CD4-positive, alpha-beta memory T cell (primary cell): ENCODE data around the gene ANKRD11. TPM values are rescaled to one million over a fixed set of nuclear protein-coding genes. Genes with fewer than 3 reads are reported as not detected.
"Not testable (repeated sequence)": the region's sequence is repeated elsewhere in the genome, so short reads cannot be mapped to it uniquely, and the experiment has no call there.

Experiments
- CTCF ChIA-PET: fragments of 350-600 bp; sonication (Branson Sonifier 250); formaldehyde crosslinking; loops from one replicate; lab custom pipeline; 2021; ENCODE audit warnings: inconsistent platforms; ENCODE audit not compliant: partially characterized antibody; lab: Charles Lee
- POLR2A ChIA-PET: fragments of 350-600 bp; sonication (Branson Sonifier 250); formaldehyde crosslinking; loops from one replicate; lab custom pipeline; 2021; ENCODE audit not compliant: partially characterized antibody; lab: Charles Lee
- DNase-seq, 5 donors: peaks; one replicate each; pipeline versions ENCODE4 v3.0.0 to v3.0.0-alpha.2; 2020 to 2022; ENCODE audit warnings: mixed read lengths in 1 of 5
- H3K27ac ChIP-seq: one replicate; pipeline ENCODE4 v1.7.0; 2013; ENCODE audit warnings: low read depth, low read length
- H3K27me3 ChIP-seq: 2 replicates; pipeline ENCODE4 v1.7.0; 2013; ENCODE audit warnings: mild to moderate bottlenecking, low read length, moderate library complexity; ENCODE audit not compliant: insufficient read depth
- H3K36me3 ChIP-seq: 2 replicates; pipeline ENCODE4 v1.7.0; 2013; ENCODE audit warnings: mild to moderate bottlenecking, low read length, moderate library complexity; ENCODE audit not compliant: insufficient read depth
- H3K4me1 ChIP-seq: 2 replicates; pipeline ENCODE4 v1.7.0; 2013; ENCODE audit warnings: mild to moderate bottlenecking, low read length, moderate library complexity; ENCODE audit not compliant: insufficient read depth
- H3K4me3 ChIP-seq, 2 donors: one replicate each; pipeline ENCODE4 v1.7.0; 2013; ENCODE audit warnings: low read length in 2 of 2, mild to moderate bottlenecking in 1 of 2
- H3K9me3 ChIP-seq, 2 donors: one replicate each; pipeline ENCODE4 v1.7.0; 2013; ENCODE audit warnings: low read length in 2 of 2, control low read depth in 1 of 2; ENCODE audit not compliant: control insufficient read depth in 1 of 2
- H3K27ac Mint-ChIP-seq, 7 donors: one replicate each; pipeline ENCODE4 v1.8.0; 2020 to 2021; ENCODE audit warnings: mixed read lengths in 7 of 7, mild to moderate bottlenecking in 6 of 7, inconsistent platforms in 3 of 7, moderate library complexity in 3 of 7
- H3K27me3 Mint-ChIP-seq, 2 donors: one replicate each; pipeline ENCODE4 v1.8.0; 2020 to 2021; ENCODE audit warnings: mixed read lengths in 2 of 2
- H3K36me3 Mint-ChIP-seq, 2 donors: one replicate each; pipeline ENCODE4 v1.8.0; 2020 to 2021; ENCODE audit warnings: mixed read lengths in 2 of 2, inconsistent platforms in 1 of 2, mild to moderate bottlenecking in 1 of 2
- H3K4me1 Mint-ChIP-seq, 4 donors: one replicate each; pipeline ENCODE4 v1.8.0; 2020 to 2021; ENCODE audit warnings: mixed read lengths in 4 of 4, mild to moderate bottlenecking in 1 of 4
- H3K4me3 Mint-ChIP-seq, 8 donors: one replicate each; pipeline ENCODE4 v1.8.0; 2020 to 2021; ENCODE audit warnings: mixed read lengths in 8 of 8, mild to moderate bottlenecking in 7 of 8, moderate library complexity in 6 of 8, inconsistent platforms in 3 of 8
- H3K9me3 Mint-ChIP-seq, 8 donors: one replicate each; pipeline ENCODE4 v1.8.0; 2020 to 2021; ENCODE audit warnings: mixed read lengths in 8 of 8, mild to moderate bottlenecking in 5 of 8, inconsistent platforms in 3 of 8, moderate library complexity in 1 of 8
- intact Hi-C: fragments of 100-400 bp; cut with micrococcal nuclease; formaldehyde crosslinking; loops from one replicate; pipeline ENCODE4 v1.15.1; 2023
- polyA plus RNA-seq, 2 donors: library from polyadenylated mRNA; unstranded; fragments of 300-500 nt; fragmentation: Illumina TruSeq; gene quantifications; one replicate each; pipeline ENCODE4 v1.2.3, GENCODE V29; 2021
- total RNA-seq, 2 experiments: library from RNA; stranded (reverse); gene quantifications; one replicate each; pipeline ENCODE4 v1.2.3, GENCODE V29; 2021

ANKRD11 gene
- total and polyA plus RNA-seq, 4 experiments from 2014 or later: 3.9 to 246 (median 140) TPM

DNA sequence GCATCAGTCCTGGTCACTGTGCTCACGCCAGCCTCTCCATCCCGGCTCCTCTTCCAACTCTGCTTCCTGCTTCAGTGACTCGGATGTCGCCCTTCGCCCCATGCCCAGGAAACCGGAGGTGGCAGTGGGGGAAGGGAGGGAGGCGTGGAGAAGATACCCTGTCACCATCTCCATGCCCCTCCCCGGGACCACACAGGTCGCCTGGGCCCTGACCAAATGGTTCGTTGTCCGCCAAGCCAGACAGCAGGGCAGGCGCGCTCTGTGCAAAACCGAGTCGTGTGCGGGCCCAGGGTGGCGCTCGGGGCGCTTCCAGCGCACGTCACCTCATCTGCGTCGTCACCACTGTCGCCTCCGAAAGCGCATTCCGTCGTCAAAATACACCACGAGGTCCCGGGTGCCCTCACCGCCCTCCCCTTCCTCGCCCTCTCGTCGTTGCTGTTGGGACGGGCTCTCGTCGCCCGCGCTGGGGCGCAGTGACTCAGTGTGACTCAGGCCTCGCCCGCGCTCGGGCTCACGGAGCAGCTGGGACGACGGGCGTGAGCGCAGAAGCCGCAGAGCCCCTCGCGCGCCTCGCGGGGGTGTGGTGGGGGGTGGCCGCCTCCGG is 233.6 kb downstream of the ANKRD11 start:
- H3K4me1 ChIP-seq: peaks cover 17% of the 10 kb centered on the region

DNA sequence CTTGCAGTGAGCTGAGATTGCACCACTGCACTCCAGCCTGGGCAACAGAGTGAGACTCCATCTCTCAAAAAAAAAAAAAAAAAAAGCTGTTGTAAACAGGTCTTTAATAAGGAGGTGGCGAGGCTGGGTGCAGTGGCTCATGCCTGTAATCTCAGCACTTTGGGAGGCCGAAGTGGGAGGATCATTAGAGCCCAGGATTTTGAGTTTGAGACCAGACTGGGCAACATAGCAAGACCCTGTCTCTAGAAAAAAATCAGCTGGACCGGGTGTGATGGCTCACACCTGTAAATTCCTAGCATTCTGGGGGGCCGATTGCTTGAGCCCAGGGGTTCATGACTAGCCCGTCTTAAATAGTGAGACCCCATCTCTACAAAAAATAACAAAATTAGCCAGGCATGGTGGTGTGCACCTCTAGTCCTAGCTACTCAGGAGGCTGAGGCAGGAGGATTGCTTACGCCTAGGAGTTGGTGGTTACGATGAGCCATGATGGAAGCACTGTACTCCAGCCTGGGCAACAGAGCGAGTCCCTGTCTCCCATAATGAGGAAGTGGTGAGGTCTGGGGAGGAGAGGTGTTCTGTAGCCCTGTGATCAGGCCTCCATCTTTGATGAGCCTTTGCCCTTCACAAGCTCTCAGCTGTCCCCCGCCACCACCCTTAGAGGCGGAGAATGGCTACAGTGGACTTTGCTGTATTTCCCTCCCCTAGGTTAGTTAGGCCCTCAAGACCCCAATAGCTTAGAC is 236.6 kb downstream of the ANKRD11 start:
- Mint-ChIP-seq H3K4me3 (no peak overlapping the region), H3K9me3 (peaks cover 0 to 14% (median 6%) of the 10 kb centered on the region in 8 donors), H3K27ac (no peak overlapping the region), H3K4me1 (peaks cover 12 to 35% (median 16%) of the 10 kb centered on the region in 4 donors), H3K36me3 (no peaks in the 10 kb centered on the region), H3K27me3 (peaks cover 11% of the 10 kb centered on the region in 2 donors)
- no peaks in the 10 kb centered on the region for H3K36me3 ChIP-seq
- ChIA-PET POLR2A (no interaction called here), CTCF (interaction anchor here (0.7 kb wide), 1 partner anchor 534 kb away, joined by 4 read pairs; no protein-coding TSS in a partner anchor)
- no peak overlapping the region for H3K4me3 ChIP-seq
- H3K27ac ChIP-seq: no peak overlapping the region
- H3K27me3 ChIP-seq: peaks cover 7% of the 10 kb centered on the region
- intact Hi-C loops: no loop called here
- no peaks in the 10 kb centered on the region for H3K9me3 ChIP-seq
- DNase-seq: no peak
- H3K4me1 ChIP-seq: peaks cover 17% of the 10 kb centered on the region

More for the DNA sequence above, 233.6 kb downstream of the ANKRD11 start:
- Mint-ChIP-seq H3K9me3 (peaks cover 0 to 6% (median 0%) of the 10 kb centered on the region in 8 donors), H3K36me3 (no peaks in the 10 kb centered on the region), H3K4me1 (peaks cover 11 to 25% (median 19%) of the 10 kb centered on the region in 4 donors), H3K27ac (peak overlapping the region in 5 of 7 donors; percentile 18 to 88 (median 79)), H3K27me3 (peaks cover 11% of the 10 kb centered on the region in 2 donors), H3K4me3 (peak overlapping the region; percentile 56 to 87 (median 70))
- ChIA-PET POLR2A (interaction anchor here (0.9 kb wide), 1 partner anchor 9 kb away, joined by 3 read pairs; no protein-coding TSS in a partner anchor), CTCF (no interaction called here)
- H3K9me3 ChIP-seq: no peaks in the 10 kb centered on the region
- H3K36me3 ChIP-seq: no peaks in the 10 kb centered on the region
- peaks cover 7% of the 10 kb centered on the region for H3K27me3 ChIP-seq
- intact Hi-C loops: no loop called here
- peak overlapping the region in 1 of 2 donors; percentile 32 for H3K4me3 ChIP-seq
- DNase-seq: peak; percentile 65 to 94 (median 68)
- H3K27ac ChIP-seq: no peak overlapping the region

DNA sequence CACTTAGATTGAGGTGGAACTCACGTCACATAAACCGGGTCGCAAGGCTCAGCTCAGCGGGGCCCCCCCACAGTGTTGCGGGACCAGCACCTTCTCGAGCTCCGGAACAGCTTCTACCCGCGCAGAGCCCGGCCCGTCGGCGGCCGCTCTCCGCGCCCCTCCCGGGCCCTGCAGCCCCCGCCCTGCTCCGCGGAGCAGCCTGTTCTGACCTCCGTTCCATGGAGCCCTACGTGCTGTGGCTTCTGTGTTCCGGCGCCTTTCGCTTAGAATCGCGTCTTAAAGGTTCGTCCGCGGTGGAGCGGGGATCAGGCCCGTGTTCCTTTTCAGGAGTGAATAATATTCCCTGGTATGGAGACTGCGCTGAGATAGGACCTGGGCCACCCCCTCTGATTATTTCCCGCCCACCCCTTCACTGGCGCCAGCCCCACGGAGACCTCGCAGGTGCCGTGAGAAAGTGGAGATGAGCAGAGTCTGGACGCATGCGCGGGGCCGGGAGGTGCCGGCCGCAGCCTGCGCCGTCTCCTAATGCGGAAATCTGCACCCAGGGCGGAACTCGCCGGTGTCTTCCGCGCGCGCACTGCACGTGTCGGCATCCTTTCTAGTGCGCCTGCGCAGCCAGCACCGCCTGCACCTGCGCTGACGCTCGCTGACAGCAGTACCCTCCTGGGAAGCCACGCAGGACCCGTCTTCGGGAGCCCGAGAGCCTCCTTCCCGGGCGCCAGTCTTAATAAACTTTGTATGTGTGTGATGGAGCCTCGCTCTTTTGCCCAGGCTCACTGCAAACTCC is 242.0 kb downstream of the ANKRD11 start:
- no peaks in the 10 kb centered on the region for H3K36me3 Mint-ChIP-seq
- CTCF ChIA-PET: interaction anchor here (0.7 to 2.0 kb wide), 2 partner anchors 41 to 272 kb away, joined by 3 to 9 read pairs; no protein-coding TSS in a partner anchor
- H3K4me3 Mint-ChIP-seq: peak overlapping the region; percentile 73 to 84 (median 82)
- intact Hi-C loops: no loop called here
- peaks cover 3 to 28% (median 9%) of the 10 kb centered on the region in 4 donors for H3K4me1 Mint-ChIP-seq
- DNase-seq: peak in 1 of 5 donors; percentile 38
- no peaks in the 10 kb centered on the region for H3K27me3 Mint-ChIP-seq
- Histone ChIP-seq H3K36me3 (no peaks in the 10 kb centered on the region), H3K4me3 (peak overlapping the region in 1 of 2 donors; percentile 22), H3K9me3 (no peaks in the 10 kb centered on the region), H3K27ac (no peak overlapping the region), H3K4me1 (peaks cover 10% of the 10 kb centered on the region), H3K27me3 (no peaks in the 10 kb centered on the region)
- peaks cover 0 to 14% (median 6%) of the 10 kb centered on the region in 8 donors for H3K9me3 Mint-ChIP-seq
- H3K27ac Mint-ChIP-seq: peak overlapping the region in 4 of 7 donors; percentile 69 to 77 (median 72)
- POLR2A ChIA-PET: interaction anchor here (1.2 to 1.8 kb wide), 6 partner anchors 31 to 438 kb away, joined by 3 to 7 read pairs (median 6); partner anchors contain the start of genes CDK10, SPG7 and ZNF778

DNA sequence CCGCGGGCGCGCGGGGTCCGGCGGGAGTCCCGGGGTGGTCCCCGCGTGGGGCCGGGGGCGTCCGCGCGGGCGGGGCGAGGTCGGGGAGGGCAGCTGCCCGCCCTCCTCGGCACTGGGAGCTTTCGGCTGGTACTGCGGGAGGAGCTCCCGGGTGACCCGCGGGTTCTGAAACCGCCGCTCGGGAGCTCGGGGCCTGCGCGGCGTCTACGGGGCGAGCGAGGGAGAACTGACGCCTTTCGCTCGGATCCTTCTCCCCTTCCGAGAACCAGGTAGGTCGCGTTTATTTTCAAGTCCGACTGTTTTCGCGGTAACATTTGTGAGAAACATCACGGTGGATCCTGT is 242.7 kb downstream of the ANKRD11 start:
- intact Hi-C loops, H3K27me3 Mint-ChIP-seq, H3K9me3 ChIP-seq, H3K27me3 ChIP-seq, H3K36me3 ChIP-seq, H3K36me3 Mint-ChIP-seq, H3K4me1 ChIP-seq, DNase-seq: not testable (repeated sequence)
- Mint-ChIP-seq H3K4me1 (peaks cover 5 to 33% (median 12%) of the 10 kb centered on the region in 4 donors), H3K9me3 (peaks cover 0 to 14% (median 6%) of the 10 kb centered on the region in 8 donors), H3K4me3 (peak overlapping the region; percentile 76 to 84 (median 82)), H3K27ac (peak overlapping the region in 6 of 7 donors; percentile 30 to 77 (median 70))
- CTCF ChIA-PET: interaction anchor here (2.0 kb wide), 2 partner anchors 42 to 67 kb away, joined by 7 to 9 read pairs; no protein-coding TSS in a partner anchor
- Histone ChIP-seq H3K4me3 (peak overlapping the region in 1 of 2 donors; percentile 22), H3K27ac (peak overlapping the region; percentile 21)
- POLR2A ChIA-PET: interaction anchor here (0.5 to 1.8 kb wide), 14 partner anchors 10 to 625 kb away, joined by 3 to 7 read pairs (median 4); partner anchors contain the start of genes CDK10, SPG7, TCF25 and ZNF778

DNA sequence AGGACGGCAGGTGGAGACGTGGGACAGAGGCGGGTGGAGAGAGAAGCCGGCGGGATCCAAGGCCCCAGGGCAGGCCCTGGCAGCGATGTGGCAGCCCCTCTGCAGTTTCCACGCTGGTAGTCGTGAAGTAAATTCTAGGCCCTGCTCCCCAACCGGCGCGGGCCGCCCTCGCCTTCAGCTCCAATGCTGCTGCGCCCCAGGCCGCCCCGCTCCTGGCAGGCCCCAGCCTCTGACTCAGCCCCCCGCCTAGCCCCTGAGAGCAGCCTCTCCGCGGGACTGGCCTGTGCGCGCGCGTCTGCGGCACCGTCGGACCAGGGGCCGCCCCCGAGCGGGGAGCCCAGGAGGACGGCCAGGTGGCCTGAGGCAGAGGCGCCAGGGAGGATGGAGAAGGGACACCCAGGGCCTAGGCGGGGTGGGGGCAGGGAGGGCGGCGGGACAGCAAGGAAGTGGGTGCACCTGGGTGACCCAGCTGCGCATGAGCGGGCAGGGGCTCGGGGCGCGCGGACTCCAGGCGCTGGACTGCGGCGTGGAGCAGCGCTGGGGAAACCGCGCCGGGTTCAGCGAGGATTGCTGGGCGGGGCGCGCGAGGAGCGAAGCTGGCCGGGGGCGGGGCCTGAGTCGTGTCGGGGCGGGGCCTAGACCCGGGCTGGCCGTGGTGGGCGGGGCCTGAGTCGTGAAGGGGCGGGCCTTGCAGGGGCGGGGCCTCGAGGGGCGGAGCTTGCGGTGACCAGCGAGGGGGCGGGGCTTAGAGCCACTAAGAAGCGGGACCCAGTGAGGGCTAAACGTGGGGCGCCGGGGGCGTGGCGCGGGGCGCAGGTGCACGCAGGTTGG is 243.2 kb downstream of the ANKRD11 start:
- Mint-ChIP-seq H3K9me3 (peaks cover 0 to 14% (median 6%) of the 10 kb centered on the region in 8 donors), H3K27ac (peak overlapping the region in 5 of 7 donors; percentile 68 to 88 (median 70)), H3K27me3 (no peaks in the 10 kb centered on the region), H3K4me3 (peak overlapping the region; percentile 26 to 81 (median 72)), H3K36me3 (no peaks in the 10 kb centered on the region), H3K4me1 (peaks cover 5 to 33% (median 12%) of the 10 kb centered on the region in 4 donors)
- CTCF ChIA-PET: interaction anchor here (2.0 kb wide), 2 partner anchors 42 to 68 kb away, joined by 7 to 9 read pairs; no protein-coding TSS in a partner anchor
- intact Hi-C loops: no loop called here
- Histone ChIP-seq H3K36me3 (no peaks in the 10 kb centered on the region), H3K27me3 (no peaks in the 10 kb centered on the region), H3K27ac (no peak overlapping the region), H3K4me1 (peaks cover 10% of the 10 kb centered on the region), H3K9me3 (no peaks in the 10 kb centered on the region), H3K4me3 (peak overlapping the region in 1 of 2 donors; percentile 43)
- peak; percentile 87 to 94 (median 90) for DNase-seq
- POLR2A ChIA-PET: interaction anchor here (0.5 to 1.8 kb wide), 16 partner anchors 10 to 626 kb away, joined by 3 to 7 read pairs (median 4); partner anchors contain the start of genes CDK10, SPG7, TCF25 and ZNF778

DNA sequence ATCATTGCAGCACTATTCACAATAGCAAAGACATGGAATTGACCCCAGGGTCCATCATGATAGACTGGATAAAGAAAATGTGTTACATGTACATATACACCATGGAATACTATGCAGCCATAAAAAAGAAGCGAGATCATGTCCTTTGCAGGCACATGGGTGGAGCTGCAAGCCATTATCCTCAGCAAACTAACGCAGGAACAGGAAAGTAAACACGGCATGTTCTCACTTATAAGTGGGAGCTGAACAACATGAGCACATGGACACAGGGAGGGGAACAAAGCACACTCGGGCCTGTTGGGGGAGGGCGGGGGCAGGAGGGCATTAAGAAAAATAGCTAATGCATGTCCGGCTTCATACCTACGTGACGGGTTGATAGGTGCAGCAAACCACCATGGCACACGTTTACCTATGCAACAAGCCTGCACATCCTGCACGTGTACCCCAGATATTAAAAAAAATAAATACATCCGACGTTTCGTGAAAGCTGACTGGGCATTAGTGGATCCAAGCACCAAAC is 243.9 kb downstream of the ANKRD11 start:
- ChIA-PET POLR2A (interaction anchor here (0.9 to 1.8 kb wide), 8 partner anchors 25 to 626 kb away, joined by 3 to 7 read pairs (median 4); partner anchors contain the start of genes SPG7, TCF25 and ZNF778), CTCF (interaction anchor here (2.0 kb wide), 2 partner anchors 43 to 68 kb away, joined by 7 to 9 read pairs; no protein-coding TSS in a partner anchor)
- Histone ChIP-seq H3K9me3 (no peaks in the 10 kb centered on the region), H3K4me1 (peaks cover 14% of the 10 kb centered on the region), H3K36me3 (no peaks in the 10 kb centered on the region), H3K27ac (no peak overlapping the region), H3K27me3 (no peaks in the 10 kb centered on the region), H3K4me3 (no peak overlapping the region)
- Mint-ChIP-seq H3K36me3 (no peaks in the 10 kb centered on the region), H3K4me3 (peak overlapping the region; percentile 35 to 80 (median 68)), H3K9me3 (peaks cover 0 to 14% (median 6%) of the 10 kb centered on the region in 8 donors), H3K4me1 (peaks cover 3 to 32% (median 14%) of the 10 kb centered on the region in 4 donors), H3K27ac (peak overlapping the region; percentile 23 to 88 (median 70)), H3K27me3 (no peaks in the 10 kb centered on the region)
- intact Hi-C loops: no loop called here
- no peak for DNase-seq
